Natural killer cell (primary cell): Measurements from ENCODE around the gene SNX8. TPM values are rescaled to one million over a fixed set of nuclear protein-coding genes. Genes with fewer than 3 reads are reported as not detected.

ENCODE experiments used
- ATAC-seq, 3 donors: fragments of 150-1000 bp in 2 of 3; fragments of 200-7000 bp in 1 of 3; cut with Tn5 transposase; 1 replicate in 1 of 3; 2 replicates in 2 of 3; pipeline ENCODE4 v1.10.0; 2021; ENCODE audit warnings: mild to moderate bottlenecking in 2 of 3, moderate library complexity in 2 of 3
- DNase-seq, 2 donors: peaks; one replicate each; pipeline versions ENCODE4 v3.0.0 to v3.0.0-alpha.2; 2013 to 2021; ENCODE audit warnings: mixed read lengths in 1 of 2
- H3K27ac ChIP-seq: one replicate; pipeline ENCODE4 v1.5.1; 2013; ENCODE audit warnings: mild to moderate bottlenecking, low read length
- H3K27me3 ChIP-seq: one replicate; pipeline ENCODE4 v1.6.1; 2013; ENCODE audit warnings: low read length; ENCODE audit not compliant: control insufficient read depth, insufficient read depth
- H3K36me3 ChIP-seq: one replicate; pipeline ENCODE4 v1.6.1; 2013; ENCODE audit warnings: low read length; ENCODE audit not compliant: control insufficient read depth, insufficient read depth
- H3K4me1 ChIP-seq: one replicate; pipeline ENCODE4 v1.6.1; 2013; ENCODE audit warnings: low read length; ENCODE audit not compliant: control insufficient read depth, insufficient read depth
- H3K4me3 ChIP-seq: one replicate; pipeline ENCODE4 v1.5.1; 2013; ENCODE audit warnings: low read length
- H3K9me3 ChIP-seq: one replicate; pipeline ENCODE4 v1.6.1; 2013; ENCODE audit warnings: low read length; ENCODE audit not compliant: control insufficient read depth, insufficient read depth
- H3K27ac Mint-ChIP-seq, 2 donors: one replicate each; pipeline ENCODE4 v1.8.0; 2022; ENCODE audit warnings: mild to moderate bottlenecking in 2 of 2, mixed read lengths in 2 of 2, moderate library complexity in 1 of 2
- H3K27me3 Mint-ChIP-seq, 2 donors: one replicate each; pipeline ENCODE4 v1.8.0; 2022; ENCODE audit warnings: low read depth in 2 of 2, mixed read lengths in 2 of 2
- H3K36me3 Mint-ChIP-seq: one replicate; pipeline ENCODE4 v1.8.0; 2022; ENCODE audit warnings: mixed read lengths
- H3K4me1 Mint-ChIP-seq, 2 donors: one replicate each; pipeline ENCODE4 v1.8.0; 2022; ENCODE audit warnings: mixed read lengths in 2 of 2
- H3K4me3 Mint-ChIP-seq: one replicate; pipeline ENCODE4 v1.8.0; 2022; ENCODE audit warnings: mild to moderate bottlenecking, moderate library complexity, mixed read lengths
- H3K9me3 Mint-ChIP-seq, 2 donors: one replicate each; pipeline ENCODE4 v1.8.0; 2022; ENCODE audit warnings: mixed read lengths in 2 of 2
- CTCF ChIP-seq: fragments of 200-600 bp; IDR thresholded peaks from one replicate; pipeline ENCODE4 v1.8.0; 2022; ENCODE audit warnings: antibody characterized with exemption
- WGBS: methylation state at CpG from one replicate; pipeline ENCODE4 v1.1.7; 2013; ENCODE audit warnings: missing lambda C conversion rate; ENCODE audit not compliant: insufficient coverage; 5-methylcytosine and 5-hydroxymethylcytosine counted together
- intact Hi-C: fragments of 100-400 bp; cut with micrococcal nuclease; formaldehyde crosslinking; loops from one replicate; pipeline ENCODE4 v1.14.2; 2022
- total RNA-seq, 4 donors: library from RNA; stranded (reverse); fragments of 120-200 nt in 1 of 4; gene quantifications; one replicate each; pipeline versions ENCODE4 v1.2.3 to v1.2.4, GENCODE V29; 2013 to 2022

SNX8 gene
- total RNA-seq, 3 donors from 2014 or later (not counting 1 experiment from before 2014, with no cell fraction given) = 8.3 to 15.7 (median 12.6) TPM

- Histone ChIP-seq H3K4me3 (no peak overlapping the region), H3K4me1 (no peaks in the 10 kb centered on the region), H3K36me3 (peaks cover 8% of the 10 kb centered on the region), H3K27me3 (no peaks in the 10 kb centered on the region), H3K9me3 (no peaks in the 10 kb centered on the region), H3K27ac (no peak overlapping the region)
- no peak for ATAC-seq
- 98% methylated on average over 18 of the region's 20 CpGs for WGBS
- intact Hi-C loops = no loop called here
- no peak overlapping the region for H3K27ac Mint-ChIP-seq
- no peak for DNase-seq
- H3K27me3 Mint-ChIP-seq = no peaks in the 10 kb centered on the region
- no peaks in the 10 kb centered on the region for H3K9me3 Mint-ChIP-seq
- H3K4me3 Mint-ChIP-seq = no peak overlapping the region
- no peaks in the 10 kb centered on the region for H3K4me1 Mint-ChIP-seq
- TF ChIP-seq CTCF = no peak
- H3K36me3 Mint-ChIP-seq = no peaks in the 10 kb centered on the region
Observed at GRCh38 chr7:2273866-2274265, 40.4 kb downstream of the SNX8 start.

- TF ChIP-seq CTCF = no peak
- no peak for ATAC-seq
- Histone ChIP-seq H3K27me3 (no peaks in the 10 kb centered on the region), H3K36me3 (peaks cover 8% of the 10 kb centered on the region), H3K27ac (no peak overlapping the region), H3K4me3 (no peak overlapping the region), H3K4me1 (no peaks in the 10 kb centered on the region), H3K9me3 (no peaks in the 10 kb centered on the region)
- Mint-ChIP-seq H3K9me3 (no peaks in the 10 kb centered on the region), H3K36me3 (no peaks in the 10 kb centered on the region), H3K27ac (no peak overlapping the region), H3K4me1 (no peaks in the 10 kb centered on the region), H3K4me3 (no peak overlapping the region), H3K27me3 (no peaks in the 10 kb centered on the region)
- WGBS = 89% methylated on average over 9 of the region's 9 CpGs
- no peak for DNase-seq
- intact Hi-C loops = no loop called here
Observed at GRCh38 chr7:2272031-2272430, 42.2 kb downstream of the SNX8 start.

- no peak overlapping the region for H3K27ac Mint-ChIP-seq
- H3K36me3 ChIP-seq = peaks cover 8% of the 10 kb centered on the region
Observed at GRCh38 chr7:2271273-2272026, 42.8 kb downstream of the SNX8 start.

More at GRCh38 chr7:2271273-2272026, 42.8 kb downstream of the SNX8 start:
- WGBS = 93% methylated on average over 27 of the region's 27 CpGs
- Mint-ChIP-seq H3K4me1 (no peaks in the 10 kb centered on the region), H3K36me3 (no peaks in the 10 kb centered on the region), H3K9me3 (no peaks in the 10 kb centered on the region), H3K4me3 (no peak overlapping the region), H3K27me3 (no peaks in the 10 kb centered on the region)
- TF ChIP-seq CTCF = no peak
- Histone ChIP-seq H3K27me3 (no peaks in the 10 kb centered on the region), H3K9me3 (no peaks in the 10 kb centered on the region), H3K4me3 (no peak overlapping the region), H3K27ac (no peak overlapping the region), H3K4me1 (no peaks in the 10 kb centered on the region)
- DNase-seq (no peak), ATAC-seq (no peak)
- intact Hi-C loops = no loop called here
